ENCODE measurements around the gene PGM2. TPM values are rescaled to one million over a fixed set of nuclear protein-coding genes. Genes with fewer than 3 reads are reported as not detected.
A peak's percentile ranks its signal among the peaks of the same experiment; 100 is the strongest.

The PGM2 gene
- polyA plus RNA-seq, 1 of the 3 experiments (the other 2 are of a cell fraction), result 12.7 TPM

- TF ChIP-seq POLR2AphosphoS5 (IDR thresholded peaks at IDR 0.05; ENCODE audit: low read depth, low read length) (no peak), MAX (IDR thresholded peaks at IDR 0.05; ENCODE audit: low read depth) (no peak), MEF2A (IDR thresholded peaks at IDR 0.05; ENCODE audit: borderline replicate concordance, low read depth) (no peak), IRF3 (IDR thresholded peaks at IDR 0.05; ENCODE audit: low read depth, low read length) (no peak), PBX3 (IDR thresholded peaks at IDR 0.05) (no peak), USF1 (IDR thresholded peaks at IDR 0.05; ENCODE audit: borderline replicate concordance, low read depth) (no peak), TEAD4 (IDR thresholded peaks at IDR 0.05; ENCODE audit: borderline replicate concordance, insufficient read depth) (no peak), RXRA (IDR thresholded peaks at IDR 0.05; ENCODE audit: borderline replicate concordance, low read depth) (no peak)
Observed at GRCh38 chr4:37827802-37828321, 1.4 kb downstream of the PGM2 start (continued).

- H3K9me3 ChIP-seq, result no peaks in the 10 kb centered on the region
- no peaks in the 10 kb centered on the region for H3K27me3 ChIP-seq (ENCODE audit: insufficient read depth)
- H3F3A ChIP-seq (replicated peaks; ENCODE audit: insufficient read depth), result no peaks in the 10 kb centered on the region
- no peak overlapping the region for H2AFZ ChIP-seq (ENCODE audit: low read depth)
- H3K9me2 ChIP-seq, result no peaks in the 10 kb centered on the region
- TF ChIP-seq RAD21 (IDR thresholded peaks at IDR 0.05; ENCODE audit: low read length), result no peak
- TF ChIP-seq ELF1 (IDR thresholded peaks at IDR 0.05), result no peak
- TF ChIP-seq ZBTB33 (IDR thresholded peaks at IDR 0.05; ENCODE audit: borderline replicate concordance, low read depth), result no peak
- TF ChIP-seq CHD2 (IDR thresholded peaks at IDR 0.05; ENCODE audit: low read length, partially characterized antibody), result no peak
- peaks cover 23% of the 10 kb centered on the region in 2 experiments for H3K36me3 ChIP-seq (replicated peaks in 1 of 2; ENCODE audit: control insufficient read depth in 1 of 2, insufficient read depth in 2 of 2, low read length in 1 of 2)
- H3K4me2 ChIP-seq, result 0 out of 2 replicates have a peak overlapping the region, but pooled peaks have one; percentile 73
- peaks cover 23% of the 10 kb centered on the region; the same call in 1 of the 2 replicates for H3K79me2 ChIP-seq (ENCODE audit: insufficient read depth)
- WGBS (ENCODE audit: low lambda C conversion rate), result 98% methylated on average over 3 of the region's 3 CpGs
- ChIA-PET CTCF (no interaction called here), POLR2A (no interaction called here)
- H3K4me1 ChIP-seq (ENCODE audit: control insufficient read depth in 1 of 2, insufficient read depth in 2 of 2, low read depth in 1 of 2, low read length in 1 of 2), result peaks cover 5 to 14% of the 10 kb centered on the region in 2 experiments; a peak in 3 of 4 replicates
- no peaks in the 10 kb centered on the region for H4K20me1 ChIP-seq (ENCODE audit: insufficient read depth)
- no peak for DNase-seq
- no peak overlapping the region for H3K4me3 ChIP-seq (ENCODE audit: low read depth in 2 of 2, low read length in 1 of 2)
- H3K27ac ChIP-seq (ENCODE audit: low read depth in 2 of 2, low read length in 1 of 2), result no peak overlapping the region
- no peak overlapping the region for H3K9ac ChIP-seq
Observed at GRCh38 chr4:37828843-37829242, 2.4 kb downstream of the PGM2 start.

Data from SK-N-SH (cell line).